GM19035 (cell line): Measurements from ENCODE around the gene APEX1.
A peak's percentile ranks its signal among the peaks of the same experiment; 100 is the strongest.

Experiments used
- ATAC-seq: cut with Tn5 transposase; IDR thresholded peaks from one replicate; pipeline ENCODE4 v1.9.1; 2021; ENCODE audit not compliant: unreplicated experiment

The APEX1 gene

GRCh38 chr14:20454516-20455354, at the start of gene APEX1, which contains the start of gene OSGEP:
Gene APEX1, plus strand, starts transcription at chr14:20455226. Its CDS starts 420 bp downstream, at chr14:20455646.
Gene OSGEP, minus strand, starts transcription at chr14:20454812. Its CDS starts 129 bp downstream, at chr14:20454683.
- ATAC-seq: peak; percentile 81

GRCh38 chr14:20409226-20409625, 45.8 kb upstream of the APEX1 start:
- no peak for ATAC-seq

- peak; percentile 59 for ATAC-seq
Measured at GRCh38 chr14:20412411-20412810, 42.6 kb upstream of the APEX1 start.

GRCh38 chr14:20412876-20413743, 41.9 kb upstream of the APEX1 start, which contains the start of gene TEP1:
Gene TEP1, minus strand, starts transcription at chr14:20413501. Its CDS starts 5,062 bp downstream, at chr14:20408439.
- peak; percentile 67 for ATAC-seq

GRCh38 chr14:20413744-20414082, 41.3 kb upstream of the APEX1 start:
- ATAC-seq: peak; percentile 40

- ATAC-seq: peak; percentile 42
Measured at GRCh38 chr14:20415782-20416206, 39.2 kb upstream of the APEX1 start.

- no peak for ATAC-seq
Measured at GRCh38 chr14:20416223-20416622, 38.8 kb upstream of the APEX1 start.

GRCh38 chr14:20417250-20418186, 37.5 kb upstream of the APEX1 start:
- ATAC-seq: no peak

GRCh38 chr14:20418501-20418909, 36.5 kb upstream of the APEX1 start:
- no peak for ATAC-seq

- ATAC-seq: no peak
Measured at GRCh38 chr14:20419419-20419818, 35.6 kb upstream of the APEX1 start.

GRCh38 chr14:20421267-20421666, 33.8 kb upstream of the APEX1 start:
- no peak for ATAC-seq

GRCh38 chr14:20422886-20423285, 32.1 kb upstream of the APEX1 start:
- no peak for ATAC-seq

GRCh38 chr14:20424851-20425250, 30.2 kb upstream of the APEX1 start:
- ATAC-seq: no peak

- peak; percentile 63 for ATAC-seq
Measured at GRCh38 chr14:20427231-20428009, 27.6 kb upstream of the APEX1 start.

- ATAC-seq: peak; percentile 16
Measured at GRCh38 chr14:20428010-20428365, 27.0 kb upstream of the APEX1 start.

- ATAC-seq: no peak
Measured at GRCh38 chr14:20428802-20429201, 26.2 kb upstream of the APEX1 start.

GRCh38 chr14:20429801-20430669, 25.0 kb upstream of the APEX1 start:
- no peak for ATAC-seq

- ATAC-seq: no peak
Measured at GRCh38 chr14:20434701-20435581, 20.1 kb upstream of the APEX1 start.
